Bronchial epithelial cell (primary cell): ENCODE data around the gene CPXM1. TPM values are rescaled to one million over a fixed set of nuclear protein-coding genes. Genes with fewer than 3 reads are reported as not detected.
A peak's percentile ranks its signal among the peaks of the same experiment; 100 is the strongest.

Source experiments
- DNase-seq: peaks from one replicate; pipeline ENCODE4 v3.0.0-alpha.2; 2010; ENCODE audit warnings: low read depth
- FAIRE-seq: peaks from 2 replicates; lab custom pipeline; 2011; peaks lifted over from hg19 to GRCh38; lab: Jason Lieb, UNC
- H3K27me3 ChIP-seq: 2 replicates; pipeline ENCODE4 v1.5.1; 2011; ENCODE audit warnings: low read length; ENCODE audit not compliant: control insufficient read depth, insufficient read depth
- H3K36me3 ChIP-seq: 2 replicates; pipeline ENCODE4 v1.5.1; 2011; ENCODE audit warnings: low read length; ENCODE audit not compliant: control insufficient read depth, insufficient read depth
- H3K4me3 ChIP-seq: 2 replicates; pipeline ENCODE4 v1.5.1; 2011; ENCODE audit warnings: mild to moderate bottlenecking, low read depth, low read length, control low read depth
- total RNA-seq: library from RNA; depleted of rRNA; stranded (reverse); fragments of >200 nt; gene quantifications from 2 replicates; pipeline ENCODE4 v1.2.1, GENCODE V29; 2014
- TF ChIP-seq, protein P1 (sequence below): IDR thresholded peaks from 2 replicates; pipeline ENCODE4 v1.5.1; 2011; ENCODE audit warnings: mild to moderate bottlenecking, moderate library complexity, low read length, control low read depth, inconsistent platforms; ENCODE audit not compliant: insufficient read depth, severe bottlenecking

The CPXM1 gene
- not detected in 2 replicates for total RNA-seq

DNA sequence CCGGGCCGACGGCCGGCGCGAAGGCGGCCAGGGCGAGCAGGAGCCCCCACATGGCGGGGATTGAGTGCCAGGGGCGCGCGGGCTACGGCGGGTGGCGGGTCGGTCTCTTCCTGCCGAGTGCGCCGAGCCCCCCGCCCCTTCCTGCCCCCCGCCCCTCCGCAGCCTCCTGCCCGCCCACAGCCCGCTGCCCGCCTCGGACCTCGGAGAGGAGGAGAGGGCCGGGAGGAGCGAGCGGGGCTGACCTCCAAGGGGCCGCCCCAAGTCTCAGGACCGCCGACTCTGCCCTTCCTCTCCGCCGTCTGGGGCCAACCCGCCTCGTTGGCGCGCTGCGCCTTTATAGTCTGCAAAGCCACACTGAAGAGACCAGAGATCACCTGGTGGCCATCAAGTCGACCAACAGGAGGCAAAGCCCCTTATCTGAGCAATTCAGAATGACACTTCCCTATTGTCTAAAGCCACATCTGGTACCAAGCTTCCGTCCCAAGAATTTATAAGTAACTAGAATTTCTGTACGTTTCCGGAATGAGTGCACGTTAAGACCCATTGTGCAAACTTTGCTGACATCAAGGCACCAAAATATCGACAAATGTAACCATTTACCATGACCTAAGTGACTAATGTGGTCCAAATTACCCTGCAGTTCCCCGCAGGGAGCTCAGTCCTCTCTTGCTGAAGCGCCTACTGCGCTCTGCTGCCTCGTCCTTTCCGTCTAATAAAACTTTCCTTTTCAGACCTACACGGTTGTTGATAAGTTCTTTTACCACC lies at the start of gene CPXM1:
CPXM1 (minus strand) TSS at position 107 of the 765 bp plus-strand sequence; CDS start at position 52, 55 bp downstream.
- FAIRE-seq (no peak), DNase-seq (no peak)
- Histone ChIP-seq H3K36me3 (no peaks in the 10 kb centered on the region), H3K4me3 (no peak within 1 kb of the TSS), H3K27me3 (peaks cover 31% of the 10 kb centered on the region)
- TF ChIP-seq, protein P1, sequence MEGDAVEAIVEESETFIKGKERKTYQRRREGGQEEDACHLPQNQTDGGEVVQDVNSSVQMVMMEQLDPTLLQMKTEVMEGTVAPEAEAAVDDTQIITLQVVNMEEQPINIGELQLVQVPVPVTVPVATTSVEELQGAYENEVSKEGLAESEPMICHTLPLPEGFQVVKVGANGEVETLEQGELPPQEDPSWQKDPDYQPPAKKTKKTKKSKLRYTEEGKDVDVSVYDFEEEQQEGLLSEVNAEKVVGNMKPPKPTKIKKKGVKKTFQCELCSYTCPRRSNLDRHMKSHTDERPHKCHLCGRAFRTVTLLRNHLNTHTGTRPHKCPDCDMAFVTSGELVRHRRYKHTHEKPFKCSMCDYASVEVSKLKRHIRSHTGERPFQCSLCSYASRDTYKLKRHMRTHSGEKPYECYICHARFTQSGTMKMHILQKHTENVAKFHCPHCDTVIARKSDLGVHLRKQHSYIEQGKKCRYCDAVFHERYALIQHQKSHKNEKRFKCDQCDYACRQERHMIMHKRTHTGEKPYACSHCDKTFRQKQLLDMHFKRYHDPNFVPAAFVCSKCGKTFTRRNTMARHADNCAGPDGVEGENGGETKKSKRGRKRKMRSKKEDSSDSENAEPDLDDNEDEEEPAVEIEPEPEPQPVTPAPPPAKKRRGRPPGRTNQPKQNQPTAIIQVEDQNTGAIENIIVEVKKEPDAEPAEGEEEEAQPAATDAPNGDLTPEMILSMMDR: no peak

DNA sequence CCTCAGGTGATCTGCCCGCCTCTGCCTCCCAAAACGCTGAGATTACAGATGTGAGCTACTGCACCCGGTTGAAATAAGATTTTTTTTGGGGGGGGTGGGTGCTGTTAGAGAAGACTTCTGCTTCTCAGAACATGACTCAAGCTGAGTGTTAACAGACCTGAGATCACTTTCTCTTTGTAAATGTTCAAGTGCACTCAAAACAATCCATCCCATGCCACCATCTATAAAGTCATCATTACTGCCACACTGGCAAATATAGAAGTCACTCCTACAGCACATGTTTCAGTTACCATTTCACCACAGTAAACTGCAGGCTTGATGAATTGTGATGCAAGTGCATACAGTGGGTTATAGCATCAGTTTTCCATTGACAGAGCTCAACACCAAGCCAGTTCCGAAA lies 49.1 kb upstream of the CPXM1 start:
- FAIRE-seq: no peak
- H3K36me3 ChIP-seq: peaks cover 1% of the 10 kb centered on the region
- no peak overlapping the region for H3K4me3 ChIP-seq
- TF ChIP-seq, protein P1: no peak
- no peak for DNase-seq
- H3K27me3 ChIP-seq: no peaks in the 10 kb centered on the region

DNA sequence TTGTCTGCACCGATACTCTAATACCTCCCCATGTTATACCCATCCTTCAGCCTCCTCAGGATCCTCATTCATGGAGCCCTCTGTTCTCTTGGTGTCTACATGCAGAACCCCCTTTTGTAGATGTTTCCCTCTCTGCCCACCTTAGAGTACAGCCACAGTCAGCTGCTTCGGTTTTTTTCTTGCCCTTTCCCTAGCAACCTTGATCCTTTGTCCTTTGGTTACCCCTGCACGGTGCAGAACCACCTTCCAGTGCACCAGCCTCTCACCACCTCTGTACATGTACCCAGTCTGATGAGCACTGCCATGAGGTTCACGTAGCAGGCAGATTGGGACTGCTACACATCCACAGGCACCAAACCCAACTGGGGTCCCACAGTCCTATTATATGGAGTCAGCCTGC lies 47.4 kb upstream of the CPXM1 start:
- H3K4me3 ChIP-seq: no peak overlapping the region
- H3K36me3 ChIP-seq: peaks cover 1% of the 10 kb centered on the region
- DNase-seq: no peak
- TF ChIP-seq, protein P1: no peak
- no peak for FAIRE-seq
- no peaks in the 10 kb centered on the region for H3K27me3 ChIP-seq

DNA sequence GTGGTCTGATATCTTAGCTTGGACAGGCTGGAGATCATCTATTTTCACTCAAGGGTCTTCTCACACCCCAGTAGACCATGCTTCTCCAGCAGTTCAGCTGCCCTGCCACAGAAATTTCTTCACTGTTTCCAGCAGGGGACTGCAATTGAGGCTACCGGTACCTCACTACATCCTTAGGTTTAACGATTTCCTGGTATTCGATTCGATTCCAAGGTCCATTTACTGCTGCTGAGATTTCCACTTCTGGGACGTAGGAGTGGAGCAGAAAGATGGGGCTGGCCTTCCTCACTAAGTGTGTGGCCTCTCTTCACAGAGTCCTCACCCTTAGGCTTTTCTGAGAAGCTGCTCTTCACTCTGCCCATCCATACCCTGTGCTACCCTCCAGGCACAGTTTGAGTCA lies 46.3 kb upstream of the CPXM1 start:
- FAIRE-seq (peak; percentile 81), DNase-seq (no peak)
- TF ChIP-seq, protein P1: no peak
- peaks cover 1% of the 10 kb centered on the region for H3K36me3 ChIP-seq
- H3K27me3 ChIP-seq: no peaks in the 10 kb centered on the region
- no peak overlapping the region for H3K4me3 ChIP-seq

DNA sequence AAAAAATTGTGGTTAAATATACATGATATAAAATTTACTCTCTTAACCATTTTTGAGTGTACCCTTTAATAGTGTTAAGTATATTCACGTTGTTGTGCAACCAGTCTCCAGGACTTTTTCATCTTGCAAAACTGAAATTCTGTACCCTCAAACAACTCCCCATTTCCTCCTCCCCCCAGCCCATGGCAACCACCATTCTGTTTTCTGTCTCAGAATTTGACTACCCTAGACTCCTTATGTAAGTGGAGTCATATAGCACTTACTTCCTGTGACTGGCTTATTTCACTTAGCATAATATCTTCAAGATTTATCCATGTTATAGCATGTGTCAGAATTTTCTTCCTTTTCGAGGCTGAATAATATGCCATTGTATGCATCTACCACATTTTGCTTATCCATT lies 45.2 kb upstream of the CPXM1 start:
- H3K36me3 ChIP-seq: peaks cover 1% of the 10 kb centered on the region
- TF ChIP-seq, protein P1: no peak
- FAIRE-seq: no peak
- no peak for DNase-seq
- no peaks in the 10 kb centered on the region for H3K27me3 ChIP-seq
- no peak overlapping the region for H3K4me3 ChIP-seq

DNA sequence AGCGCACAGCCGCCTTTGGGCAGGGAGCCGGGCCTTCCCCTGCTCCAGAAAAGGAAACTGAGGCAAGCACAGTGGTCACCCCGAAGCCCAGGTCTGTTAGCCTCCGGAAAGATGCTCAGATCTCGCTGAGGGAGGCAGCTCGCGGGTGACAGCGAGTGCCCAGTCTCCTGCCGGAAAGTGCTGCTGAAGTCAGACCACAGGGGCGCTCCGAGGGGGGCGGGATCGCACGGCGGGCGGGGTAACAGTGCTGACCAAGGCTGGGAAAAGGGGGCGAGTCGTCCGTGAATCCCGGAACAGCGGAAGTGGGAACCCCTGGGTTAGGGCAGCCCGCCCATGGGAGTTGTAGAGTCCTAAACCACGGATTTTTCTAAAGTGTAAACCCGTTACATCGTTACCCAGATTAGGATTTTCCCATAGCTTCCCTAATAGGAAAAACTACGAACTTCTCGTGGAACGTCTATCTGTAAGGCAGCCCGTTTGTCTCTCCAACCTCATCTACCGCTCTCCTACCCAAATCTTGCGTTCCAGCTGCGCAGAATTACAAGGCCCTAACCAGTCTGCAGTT lies 40.6 kb upstream of the CPXM1 start:
- peak overlapping the region; percentile 90 for H3K4me3 ChIP-seq
- FAIRE-seq (no peak), DNase-seq (peak; percentile 21)
- H3K27me3 ChIP-seq: no peaks in the 10 kb centered on the region
- no peaks in the 10 kb centered on the region for H3K36me3 ChIP-seq
- TF ChIP-seq, protein P1: no peak
